DMS53 treated with DMSO at 0.1 percent for 48 hours (cell line): ENCODE results near the gene MROH7.

ENCODE experiments used
- DNase-seq: peaks from one replicate; lab custom pipeline; 2025; ENCODE audit not compliant: unreplicated experiment; lab: John Stamatoyannopoulos, UW

The MROH7 gene

DNA sequence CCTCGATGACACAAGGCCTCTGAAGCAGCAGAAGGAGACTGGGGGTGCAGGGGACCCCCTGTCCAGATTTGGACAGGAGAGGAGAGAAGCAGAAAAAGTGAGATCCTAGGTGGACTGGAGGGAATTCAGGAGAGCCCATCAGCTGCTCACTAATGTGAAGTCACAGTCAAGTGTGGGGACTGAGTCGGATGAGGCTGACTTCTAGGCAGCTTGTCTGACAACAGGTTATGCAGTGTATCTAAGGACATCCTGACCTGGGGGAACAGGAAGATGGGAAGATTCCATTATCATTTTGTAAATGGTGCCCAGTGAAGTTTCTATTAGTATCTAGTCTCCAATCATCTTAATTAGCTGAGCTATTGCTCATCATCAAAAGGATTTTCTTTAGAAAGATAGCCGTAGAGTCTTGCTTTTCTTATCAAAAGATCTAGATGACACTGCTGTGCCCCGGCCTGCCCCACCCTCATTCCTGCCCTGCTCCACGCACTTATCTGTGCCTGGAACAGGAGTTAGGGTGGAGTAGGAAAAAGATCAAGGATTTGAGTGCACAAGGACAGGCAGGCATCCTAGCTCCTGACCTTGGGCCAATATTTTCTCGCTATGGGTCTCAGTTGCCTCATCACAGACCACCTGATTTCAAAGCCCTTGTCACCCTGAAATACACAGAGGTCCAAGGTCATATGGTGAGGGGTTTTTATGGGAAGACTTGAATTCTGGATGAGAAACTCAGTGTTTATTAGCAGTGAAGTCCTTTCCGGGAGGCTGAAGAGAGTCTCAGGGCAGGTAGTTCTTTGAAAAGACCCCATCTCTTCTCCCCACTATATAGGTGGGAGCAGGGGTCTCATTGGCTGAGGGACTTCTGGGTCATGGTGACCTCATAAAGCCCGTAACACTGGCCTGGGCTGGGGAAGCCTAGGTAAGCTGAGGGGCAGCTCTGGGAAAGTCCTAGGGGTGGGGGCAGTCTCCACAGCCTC is at the start of gene MROH7:
Gene MROH7, plus strand, starts transcription at position 924 of the 974 bp plus-strand sequence. CDS start 11,141 bp downstream, outside the sequence.
- DNase-seq: no peak

DNA sequence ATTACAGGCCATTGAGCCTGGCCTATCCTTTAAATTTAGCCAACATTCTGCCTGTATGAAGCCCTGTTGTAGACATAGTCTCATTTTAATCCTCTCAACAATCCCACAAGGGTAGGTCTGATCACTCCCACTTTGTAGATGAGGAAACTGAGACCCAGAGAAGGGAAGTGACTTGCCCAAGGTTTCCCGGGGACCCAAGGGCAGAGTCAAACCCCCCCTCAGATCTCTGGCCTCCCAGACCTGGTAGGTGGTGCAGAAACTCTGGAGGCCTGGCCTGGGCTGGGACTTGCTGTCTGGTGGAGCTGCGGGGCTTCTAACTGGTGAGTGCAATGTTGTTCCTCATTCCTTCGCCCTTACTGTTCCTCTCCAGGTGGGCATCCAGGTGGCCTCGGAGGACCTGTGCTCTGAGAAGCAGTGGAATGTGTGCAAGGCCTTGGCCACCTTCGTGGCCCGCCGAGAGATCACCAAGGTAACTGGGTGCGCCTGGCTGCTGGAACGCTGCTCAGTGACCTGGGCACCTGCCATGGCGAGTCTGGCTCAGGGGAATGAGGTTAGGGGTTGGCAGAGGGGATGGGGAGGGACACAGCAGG is 47.9 kb upstream of the MROH7 start:
- DNase-seq: no peak

DNA sequence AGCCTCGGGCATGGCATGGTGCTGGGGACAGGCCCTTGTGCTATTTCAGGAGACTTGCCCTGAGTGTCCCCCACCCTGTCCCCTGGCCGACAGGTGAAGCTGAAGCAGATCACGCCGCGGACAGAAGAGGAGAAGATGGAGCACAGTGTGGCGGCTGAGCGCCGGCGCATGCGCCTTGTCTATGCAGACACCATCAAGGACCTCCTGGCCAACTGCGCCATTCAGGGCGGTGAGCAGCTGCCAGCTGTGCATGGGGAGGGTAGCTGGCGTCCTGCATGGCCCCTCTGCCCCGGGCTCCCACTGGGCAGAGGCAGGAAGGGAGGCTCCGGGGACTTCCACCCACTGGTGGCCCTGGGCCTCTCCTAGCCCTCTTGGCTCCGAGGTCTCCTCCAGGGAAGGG is 47.1 kb upstream of the MROH7 start:
- no peak for DNase-seq

DNA sequence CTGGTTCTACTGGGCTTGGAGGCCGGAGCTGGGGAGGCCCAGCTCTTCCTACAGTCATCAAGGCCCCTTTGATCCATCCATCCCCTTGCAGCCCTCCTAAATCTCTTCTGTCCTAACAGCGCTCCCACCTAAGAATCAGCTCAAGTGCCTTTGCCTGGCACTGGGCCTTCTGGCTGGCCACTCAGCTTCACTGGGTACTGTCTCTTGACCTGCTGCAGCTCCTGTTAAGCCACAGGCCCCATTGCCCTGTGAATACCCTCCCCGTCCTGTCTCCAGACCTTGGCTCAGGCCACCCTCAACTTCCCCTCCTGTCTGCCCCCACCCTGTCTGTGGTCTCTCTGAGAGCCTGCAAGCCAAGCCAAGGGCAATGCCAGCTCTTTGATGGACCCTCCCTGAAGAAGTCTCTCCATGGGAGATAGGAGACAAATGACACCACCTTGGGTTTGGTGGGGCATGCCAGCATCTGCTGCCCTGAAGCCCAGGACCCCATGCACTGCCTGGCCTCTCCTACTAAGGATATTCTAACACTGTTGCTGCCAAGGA is 45.6 kb upstream of the MROH7 start:
- DNase-seq: no peak

DNA sequence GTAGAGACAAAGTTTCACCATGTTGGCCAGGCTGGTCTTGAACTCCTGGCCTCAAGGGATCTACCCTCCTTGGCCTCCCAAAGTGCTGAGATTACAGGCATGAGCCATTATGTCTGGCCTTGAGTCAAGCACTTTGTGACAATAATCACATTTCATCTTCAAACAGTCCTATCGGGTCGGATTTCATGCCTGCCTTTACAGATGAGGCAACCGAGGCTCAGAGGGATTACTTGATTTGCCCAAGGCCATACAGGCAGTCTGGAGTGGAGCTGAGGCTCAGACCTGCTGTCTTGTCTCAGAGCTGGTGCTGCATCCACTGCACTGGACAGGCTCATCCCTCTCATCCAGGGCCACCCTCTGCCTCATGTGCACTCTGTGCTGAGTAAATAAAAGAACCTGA is 44.8 kb upstream of the MROH7 start:
- no peak for DNase-seq

DNA sequence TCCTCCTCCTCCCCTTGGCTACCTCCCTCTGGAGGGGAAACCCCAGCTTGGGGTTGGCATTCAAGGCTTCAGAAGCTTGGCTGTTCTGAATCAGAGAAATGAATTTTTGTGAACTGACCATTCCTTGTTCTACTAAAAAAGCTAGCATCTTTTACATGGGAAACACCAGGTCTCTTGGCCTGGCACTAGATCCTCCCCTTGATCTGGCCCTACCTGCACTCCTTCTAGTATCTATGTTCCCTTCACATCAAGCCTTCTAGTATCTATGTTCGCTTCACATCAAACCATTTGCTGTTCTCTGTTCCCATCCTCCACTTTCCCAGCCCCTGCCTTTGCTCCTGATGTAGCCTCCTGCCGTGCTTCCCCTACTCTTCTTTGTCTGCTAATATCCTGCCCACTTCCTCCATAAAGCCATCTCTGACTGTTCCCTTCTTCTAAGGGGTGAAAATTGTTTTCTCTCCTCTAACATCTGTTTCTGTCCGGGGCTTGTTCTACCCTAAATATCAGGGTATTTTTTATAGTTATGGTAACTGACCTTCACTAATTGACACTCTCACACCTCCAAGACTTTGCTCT is 44.0 kb upstream of the MROH7 start:
- DNase-seq: no peak

DNA sequence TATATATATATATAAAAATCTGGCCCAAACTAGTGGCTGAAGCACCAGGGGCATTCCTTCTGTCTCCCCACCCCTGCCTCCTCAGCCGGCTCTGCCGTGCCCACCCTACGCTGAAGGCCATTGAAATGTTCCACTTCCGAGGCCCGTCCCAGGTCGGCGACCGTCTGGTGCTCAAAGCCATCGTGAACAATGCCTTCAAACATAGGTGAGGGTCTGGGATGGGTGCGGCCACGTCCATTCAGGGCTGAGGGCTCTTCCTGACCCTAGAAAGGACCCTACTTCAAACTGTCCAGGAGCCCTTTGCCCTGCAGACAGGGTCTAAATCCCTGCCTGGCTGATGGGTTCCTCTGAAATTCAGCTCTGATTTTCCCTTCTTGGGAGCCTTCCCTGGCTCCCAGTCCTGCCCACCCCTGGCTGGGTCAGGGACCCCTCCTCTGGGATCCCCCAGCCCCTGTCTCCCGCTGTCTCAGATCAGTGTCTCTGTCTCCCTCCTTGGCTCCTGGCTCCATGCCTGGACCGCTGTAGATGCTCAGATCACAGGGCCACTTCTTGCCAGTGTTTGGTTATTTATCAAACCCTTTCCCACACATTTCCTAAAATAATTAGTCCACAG is 42.3 kb upstream of the MROH7 start:
- DNase-seq: no peak

DNA sequence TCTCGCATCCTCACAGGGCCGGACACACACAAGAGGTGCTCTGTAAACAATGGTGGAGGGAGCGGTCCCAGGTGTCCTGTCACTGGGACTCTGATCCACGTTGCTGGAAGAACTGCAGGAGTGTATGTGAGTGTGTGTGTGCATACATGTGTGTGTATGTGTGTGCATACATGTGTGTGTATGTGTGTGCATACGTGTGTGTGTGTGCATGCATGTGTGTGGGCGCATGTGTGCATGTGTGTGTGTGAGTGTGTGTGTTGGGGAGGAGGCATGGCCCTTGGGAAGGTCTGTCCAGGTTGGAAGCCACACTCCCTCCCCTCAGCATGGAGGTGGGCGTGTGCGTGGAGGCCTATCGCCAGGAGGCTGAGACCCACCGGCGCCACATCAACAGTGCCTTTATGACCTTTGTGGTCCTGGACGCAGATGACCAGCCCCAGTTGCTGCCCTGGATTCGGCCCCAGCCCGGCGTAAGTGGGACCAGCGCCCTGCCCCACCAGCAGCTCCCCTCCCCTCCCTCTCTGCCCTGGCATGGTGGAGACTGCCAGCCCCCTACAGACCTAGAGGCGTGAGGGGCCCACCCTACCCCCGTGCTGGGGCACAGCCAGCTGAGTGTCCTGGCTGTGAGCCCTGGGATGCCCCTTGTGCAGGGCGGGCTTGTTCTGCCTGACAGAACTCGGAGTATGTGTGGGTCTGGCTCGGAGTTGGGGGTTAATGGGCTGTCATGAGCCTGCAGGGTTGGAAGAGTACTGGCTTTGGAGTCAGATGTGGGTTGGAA is 40.5 kb upstream of the MROH7 start:
- DNase-seq: no peak

DNA sequence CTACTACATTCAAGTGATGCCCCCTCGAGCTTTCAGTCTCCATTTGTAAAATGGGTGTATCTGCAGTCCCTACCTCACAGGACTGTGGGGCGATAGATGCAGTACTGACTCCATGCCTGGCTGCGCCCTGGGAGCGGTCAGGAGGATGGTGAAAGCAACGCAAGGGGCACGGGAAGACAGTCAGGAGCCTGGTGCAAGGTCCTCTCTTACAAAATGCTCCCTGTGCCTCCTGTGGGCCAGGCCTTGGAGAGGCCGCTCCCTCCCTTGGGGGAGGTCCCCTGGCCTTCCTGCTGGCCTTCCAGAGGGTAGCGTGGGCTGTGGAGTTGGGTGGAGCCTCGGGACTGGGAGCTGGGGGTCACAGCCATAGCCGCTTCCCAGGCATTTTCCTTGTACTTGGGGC is 39.9 kb upstream of the MROH7 start:
- no peak for DNase-seq

DNA sequence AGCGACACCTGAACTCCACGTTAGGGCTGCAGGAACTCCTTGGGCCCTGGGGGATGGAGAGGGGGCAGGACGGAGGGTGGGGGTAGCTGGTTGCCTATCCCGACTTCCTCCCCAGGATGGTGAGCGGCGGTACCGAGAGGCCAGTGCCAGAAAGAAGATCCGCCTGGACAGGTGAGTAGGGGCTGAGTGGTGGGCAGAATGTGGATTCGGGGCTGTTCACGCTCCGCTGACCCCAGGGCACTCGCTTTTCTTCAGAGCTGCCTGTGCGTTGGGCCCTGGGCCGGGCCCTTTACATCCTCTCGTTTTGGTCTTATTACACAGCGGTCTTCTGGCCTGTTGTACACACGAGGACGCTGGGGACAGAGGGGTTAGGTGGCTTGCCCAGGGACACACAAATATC is 39.0 kb upstream of the MROH7 start:
- DNase-seq: no peak

DNA sequence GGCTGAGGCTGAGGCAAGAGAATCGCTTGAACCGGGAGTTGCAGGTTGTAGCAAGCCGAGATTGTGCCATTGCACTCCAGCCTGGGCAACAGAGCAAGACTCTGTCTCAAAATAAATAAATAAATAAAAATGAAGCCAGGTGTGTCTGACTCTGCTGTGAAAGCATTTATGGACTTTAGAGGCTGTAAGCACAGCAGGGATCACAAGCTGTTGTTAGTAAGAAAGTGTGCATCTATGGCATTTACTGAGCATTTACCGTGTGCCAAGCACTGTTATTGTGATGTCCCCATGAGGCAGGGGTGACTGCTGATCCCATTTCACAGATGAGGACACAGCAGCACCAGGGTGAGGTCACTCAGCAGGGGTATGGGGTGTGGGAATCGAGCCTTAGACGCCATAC is 38.3 kb upstream of the MROH7 start:
- no peak for DNase-seq

DNA sequence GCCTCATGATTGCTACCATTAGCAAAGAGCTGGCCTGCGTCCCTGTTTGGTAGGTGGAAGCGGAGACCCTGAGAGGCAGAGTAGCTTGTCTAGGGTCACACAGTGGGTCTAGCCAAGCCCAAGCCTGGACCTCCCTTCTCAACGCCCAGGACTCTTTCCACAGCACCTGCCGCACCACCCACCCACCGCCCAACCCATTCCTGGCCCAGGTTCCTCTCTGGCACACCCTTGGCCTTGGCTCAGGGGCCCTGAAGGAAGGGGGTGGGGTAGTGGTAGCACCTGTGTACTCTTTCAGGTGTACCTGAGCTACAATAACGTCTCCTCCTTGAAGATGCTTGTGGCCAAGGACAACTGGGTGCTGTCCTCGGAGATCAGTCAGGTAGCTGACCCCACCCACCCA is 37.5 kb upstream of the MROH7 start:
- no peak for DNase-seq

DNA sequence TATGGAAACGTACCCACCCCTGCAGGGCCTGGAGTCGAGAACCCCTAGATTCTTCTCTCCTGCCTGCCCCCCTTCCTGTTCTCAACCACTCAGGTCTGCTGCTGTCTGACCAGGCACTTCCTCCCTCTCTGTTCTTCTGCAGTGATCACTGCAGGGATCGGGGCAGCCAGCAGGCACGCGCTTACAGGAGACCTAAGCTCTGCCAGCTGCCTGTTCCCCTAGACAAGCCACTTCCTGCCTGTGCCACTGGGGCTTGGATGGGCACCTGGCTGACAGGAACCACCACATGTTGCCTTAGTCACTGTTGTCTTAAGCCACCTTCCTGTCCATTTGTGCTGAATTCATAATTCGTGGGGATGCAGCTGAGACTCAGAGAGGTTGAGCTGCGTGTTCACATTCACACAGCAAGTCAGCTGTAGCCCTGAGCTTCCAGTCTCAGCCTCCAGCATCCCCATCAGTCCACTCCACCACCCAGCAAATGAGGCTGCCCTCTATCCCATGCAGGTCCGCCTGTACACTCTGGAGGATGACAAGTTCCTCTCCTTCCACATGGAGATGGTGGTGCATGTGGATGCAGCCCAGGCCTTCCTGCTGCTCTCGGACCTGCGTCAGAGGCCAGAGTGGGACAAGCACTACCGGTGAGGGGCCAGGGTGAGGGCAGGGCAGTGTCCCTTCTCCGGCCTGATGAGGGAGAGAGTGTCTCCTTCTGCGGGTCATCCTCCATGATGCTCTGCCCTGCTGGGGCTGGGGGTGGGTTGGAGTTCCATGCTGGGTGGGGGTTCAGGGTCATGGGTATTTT is 36.8 kb upstream of the MROH7 start:
- peak; percentile 92 for DNase-seq

DNA sequence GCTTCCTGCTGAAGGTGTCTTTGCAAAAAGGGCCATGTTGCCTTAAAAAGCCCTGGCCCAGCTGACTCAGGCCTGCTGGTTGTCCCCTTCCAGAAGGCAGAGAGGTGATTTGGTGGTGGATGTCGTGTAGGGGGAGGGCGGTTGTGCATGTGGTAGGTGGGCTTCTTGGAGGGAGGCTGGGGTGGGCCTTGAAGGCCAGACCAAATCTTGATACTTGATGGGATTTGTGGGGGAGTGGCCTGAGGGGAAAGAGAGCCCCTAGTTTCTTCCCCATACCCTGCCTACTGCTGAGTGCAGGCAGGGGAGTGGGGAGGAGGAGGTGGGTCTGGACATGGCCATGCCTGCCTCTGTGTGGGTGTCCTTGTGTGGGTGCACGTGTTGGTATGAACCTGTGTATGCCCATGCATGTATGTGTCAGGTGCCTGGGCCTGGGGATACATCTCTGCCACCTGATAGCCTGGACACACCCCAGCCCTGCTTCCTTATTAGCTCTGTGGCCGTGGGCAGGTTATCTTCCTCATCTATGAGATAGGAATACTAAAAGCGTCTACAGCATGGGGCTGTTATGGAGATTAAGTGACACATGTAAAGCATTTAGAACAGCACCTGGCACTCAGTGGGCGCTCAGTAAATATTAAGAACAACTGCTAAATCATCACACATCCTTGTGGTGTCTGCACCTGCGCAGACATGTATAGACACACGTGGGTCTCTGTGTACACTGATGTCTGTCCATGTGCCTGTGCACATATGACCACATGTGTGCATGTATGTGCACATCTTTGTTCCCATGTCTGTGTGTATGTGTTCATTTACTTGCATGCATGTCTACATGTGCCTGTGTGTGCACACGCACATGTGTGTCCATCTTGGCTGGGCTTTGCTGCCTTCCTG is 35.2 kb upstream of the MROH7 start:
- DNase-seq: no peak

DNA sequence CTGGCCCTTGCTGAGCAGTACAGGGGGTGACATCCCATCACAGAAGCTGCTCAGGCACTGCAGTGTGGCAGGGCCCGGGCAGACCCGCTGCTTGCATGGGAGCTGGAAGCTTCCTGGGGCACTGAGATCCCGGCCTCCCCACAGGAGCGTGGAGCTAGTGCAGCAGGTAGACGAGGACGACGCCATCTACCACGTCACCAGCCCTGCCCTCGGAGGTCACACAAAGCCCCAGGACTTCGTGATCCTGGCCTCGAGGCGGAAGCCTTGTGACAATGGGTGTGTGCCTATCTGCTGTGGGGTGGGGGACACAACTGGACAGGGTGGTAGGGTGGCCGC is 34.6 kb upstream of the MROH7 start:
- DNase-seq: no peak

DNA sequence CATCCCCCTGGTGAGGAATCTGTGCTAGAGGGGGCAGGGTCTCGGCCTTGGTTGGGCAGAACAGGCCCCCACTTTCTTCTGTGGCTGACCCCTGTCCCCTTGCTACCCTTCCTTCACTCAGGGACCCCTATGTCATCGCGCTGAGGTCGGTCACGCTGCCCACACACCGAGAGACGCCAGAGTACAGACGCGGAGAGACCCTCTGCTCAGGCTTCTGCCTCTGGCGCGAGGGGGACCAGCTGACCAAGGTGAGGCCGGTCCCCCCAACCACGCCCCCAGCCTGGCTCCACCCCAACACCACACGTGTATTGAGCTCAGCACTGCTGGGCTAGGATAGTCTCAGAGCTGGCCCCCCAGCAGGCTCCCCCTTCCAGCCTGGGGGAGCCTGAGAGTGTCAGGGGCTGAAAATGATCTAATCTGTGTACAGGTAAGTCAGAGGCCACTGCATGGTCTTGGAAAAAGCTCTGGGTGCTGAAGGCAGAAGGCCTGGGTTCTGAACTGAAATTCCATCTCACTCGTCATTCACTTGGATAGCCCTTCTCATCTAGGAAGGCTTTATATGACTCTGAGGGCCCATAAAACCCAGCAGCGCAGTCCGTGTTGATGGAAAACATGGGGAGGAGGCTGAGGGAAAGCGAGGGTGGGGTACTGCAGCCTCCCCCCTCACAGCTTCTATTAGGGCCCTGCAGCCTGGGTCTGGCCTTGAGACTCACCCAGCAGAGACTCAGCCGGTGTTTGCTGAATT is 33.6 kb upstream of the MROH7 start:
- DNase-seq: no peak

DNA sequence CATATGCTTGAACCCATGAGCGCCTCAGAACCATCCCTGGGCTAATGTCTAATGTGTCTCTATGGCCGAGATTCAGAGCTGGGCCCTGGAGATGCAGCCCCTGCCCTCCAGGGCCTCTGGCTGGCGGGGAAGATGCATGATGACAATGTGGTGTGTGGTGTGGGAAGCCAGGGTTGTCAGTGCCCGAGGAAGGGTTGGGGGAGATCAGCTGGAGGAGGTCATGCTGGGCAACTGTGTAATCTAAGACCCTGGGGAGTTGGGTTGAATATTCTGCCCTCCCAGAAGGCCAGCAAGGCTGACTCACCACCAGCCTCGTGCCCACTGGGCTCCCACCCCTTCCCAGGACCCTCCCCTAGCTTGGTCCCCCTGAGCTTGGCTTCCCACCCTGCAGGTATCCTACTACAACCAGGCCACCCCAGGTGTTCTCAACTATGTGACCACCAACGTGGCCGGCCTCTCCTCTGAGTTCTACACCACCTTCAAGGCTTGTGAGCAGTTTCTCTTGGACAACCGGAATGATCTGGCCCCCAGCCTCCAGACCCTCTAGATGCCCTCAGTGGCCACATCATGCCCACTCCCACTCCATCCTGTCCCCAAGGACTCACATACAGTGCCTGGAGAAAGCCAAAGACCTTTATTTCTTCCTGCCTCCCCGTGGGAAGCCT is 32.9 kb upstream of the MROH7 start:
- DNase-seq: no peak
